Astrocyte of the spinal cord (primary cell): ENCODE measurements around the gene PHC2.

Experiments used
- DNase-seq: peaks from one replicate; pipeline ENCODE4 v3.0.0; 2011; ENCODE audit warnings: low read depth, low spot score
- H3K4me3 ChIP-seq: 2 replicates; pipeline ENCODE4 v1.5.1; 2011; ENCODE audit warnings: low read depth, mild to moderate bottlenecking, low read length, moderate library complexity
- in situ Hi-C: cut with HindIII; loops from 2 replicates; pipeline ENCODE4 v1.10.0; 2017; ENCODE audit warnings: low sequenced_read_pairs
- TF ChIP-seq, protein P1 (sequence below): IDR thresholded peaks from 2 replicates; pipeline ENCODE4 v1.5.1; 2012; ENCODE audit warnings: low read depth, mild to moderate bottlenecking, low read length, inconsistent platforms

PHC2 gene

DNA sequence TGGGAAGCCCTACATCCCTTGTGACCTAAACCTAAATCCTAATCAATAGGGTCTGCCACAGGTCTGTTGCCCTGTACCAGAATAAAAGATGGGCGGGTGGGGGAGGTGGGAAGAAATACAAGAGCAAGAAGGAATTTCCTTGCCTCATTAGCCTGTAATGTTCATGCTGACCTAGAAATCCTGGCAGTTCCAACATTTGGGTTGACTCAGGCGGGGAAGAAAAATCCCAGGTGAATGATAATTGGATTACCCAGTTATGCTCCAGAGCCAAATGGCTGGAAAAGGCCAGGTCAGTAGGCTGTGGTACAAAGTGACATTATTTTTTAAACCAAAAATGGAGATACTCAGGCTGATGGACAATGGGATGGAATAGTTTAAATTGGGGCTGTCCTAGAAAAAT, 82.7 kb downstream of the PHC2 start:
- DNase-seq, result peak; percentile 44
- peak overlapping the region; percentile 81 for H3K4me3 ChIP-seq
- in situ Hi-C loops, result no loop called here
- TF ChIP-seq, protein P1, sequence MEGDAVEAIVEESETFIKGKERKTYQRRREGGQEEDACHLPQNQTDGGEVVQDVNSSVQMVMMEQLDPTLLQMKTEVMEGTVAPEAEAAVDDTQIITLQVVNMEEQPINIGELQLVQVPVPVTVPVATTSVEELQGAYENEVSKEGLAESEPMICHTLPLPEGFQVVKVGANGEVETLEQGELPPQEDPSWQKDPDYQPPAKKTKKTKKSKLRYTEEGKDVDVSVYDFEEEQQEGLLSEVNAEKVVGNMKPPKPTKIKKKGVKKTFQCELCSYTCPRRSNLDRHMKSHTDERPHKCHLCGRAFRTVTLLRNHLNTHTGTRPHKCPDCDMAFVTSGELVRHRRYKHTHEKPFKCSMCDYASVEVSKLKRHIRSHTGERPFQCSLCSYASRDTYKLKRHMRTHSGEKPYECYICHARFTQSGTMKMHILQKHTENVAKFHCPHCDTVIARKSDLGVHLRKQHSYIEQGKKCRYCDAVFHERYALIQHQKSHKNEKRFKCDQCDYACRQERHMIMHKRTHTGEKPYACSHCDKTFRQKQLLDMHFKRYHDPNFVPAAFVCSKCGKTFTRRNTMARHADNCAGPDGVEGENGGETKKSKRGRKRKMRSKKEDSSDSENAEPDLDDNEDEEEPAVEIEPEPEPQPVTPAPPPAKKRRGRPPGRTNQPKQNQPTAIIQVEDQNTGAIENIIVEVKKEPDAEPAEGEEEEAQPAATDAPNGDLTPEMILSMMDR, result no peak

DNA sequence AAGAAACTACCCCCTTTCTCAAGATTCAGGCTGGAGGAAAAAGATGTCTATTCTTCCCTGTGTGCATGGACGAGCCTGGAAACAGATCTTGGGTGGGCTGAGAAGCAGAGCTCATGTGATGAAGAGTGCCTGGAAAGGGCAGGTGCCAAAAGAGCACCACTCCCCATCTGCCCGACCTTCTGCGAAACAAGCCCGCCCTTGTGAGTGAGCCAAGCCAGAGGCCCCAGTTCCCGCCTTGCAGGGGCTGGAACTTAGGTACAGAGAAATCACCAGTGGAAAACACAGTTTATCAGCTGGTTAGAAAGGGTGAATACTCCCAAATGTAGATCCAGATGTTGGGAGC, 83.3 kb downstream of the PHC2 start:
- TF ChIP-seq, protein P1, result no peak
- no peak for DNase-seq
- in situ Hi-C loops, result no loop called here
- H3K4me3 ChIP-seq, result peak overlapping the region; percentile 81

DNA sequence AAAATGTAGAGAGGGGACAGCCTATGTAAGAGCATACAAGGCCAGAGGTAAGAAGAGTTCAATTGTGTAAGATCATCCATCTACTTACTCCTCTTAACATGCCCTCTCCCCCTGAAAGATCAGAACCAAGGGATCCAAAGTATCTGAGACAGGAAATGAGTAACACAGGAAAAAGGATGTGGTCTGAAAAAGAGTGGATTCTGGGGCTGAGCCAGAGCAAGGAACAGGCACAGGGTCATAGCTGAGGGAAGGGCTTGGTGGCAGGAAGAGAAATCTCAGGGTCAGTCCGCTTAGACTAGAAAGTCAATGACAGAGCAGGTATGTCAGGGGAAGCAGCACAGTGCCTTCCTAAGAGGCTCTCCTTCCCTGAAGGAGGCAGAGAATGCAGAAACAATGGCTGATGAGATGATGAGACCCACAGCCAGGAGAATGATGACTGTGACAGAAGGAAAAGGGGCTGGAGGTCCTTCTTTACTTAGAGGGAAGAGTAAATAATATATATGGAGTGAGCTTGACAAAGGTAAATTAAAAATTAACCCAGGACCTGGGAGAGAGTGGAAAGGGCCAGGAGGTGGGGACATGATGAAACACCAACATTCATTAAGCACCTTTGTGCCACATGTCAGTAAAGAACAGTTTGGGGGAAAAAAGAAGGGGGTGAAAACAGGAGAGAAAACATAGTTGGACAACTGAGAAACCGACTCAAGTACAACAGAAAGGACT, 83.8 kb downstream of the PHC2 start:
- TF ChIP-seq, protein P1, result no peak
- H3K4me3 ChIP-seq, result peak overlapping the region; percentile 81
- in situ Hi-C loops, result no loop called here
- peak; percentile 91 for DNase-seq

DNA sequence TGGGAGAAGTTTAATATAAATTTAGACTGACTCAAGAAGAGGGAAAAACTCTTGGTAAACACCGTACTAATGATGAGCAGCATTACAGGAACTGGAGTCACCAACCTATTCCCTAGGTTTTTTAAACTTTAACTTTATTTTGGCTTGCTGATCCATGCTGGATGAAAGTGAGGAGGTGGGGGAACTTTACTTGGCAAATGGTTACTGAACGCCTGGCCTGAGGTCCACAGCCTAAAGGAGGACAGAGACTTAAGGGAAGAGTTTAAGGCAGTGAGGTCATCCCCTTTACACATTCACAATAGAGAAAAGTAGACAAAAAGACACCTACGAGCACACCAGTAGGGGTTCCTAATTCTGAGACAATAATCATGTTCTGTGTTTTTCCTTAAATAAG, 84.4 kb downstream of the PHC2 start:
- peak overlapping the region; percentile 81 for H3K4me3 ChIP-seq
- TF ChIP-seq, protein P1, result no peak
- no peak for DNase-seq

DNA sequence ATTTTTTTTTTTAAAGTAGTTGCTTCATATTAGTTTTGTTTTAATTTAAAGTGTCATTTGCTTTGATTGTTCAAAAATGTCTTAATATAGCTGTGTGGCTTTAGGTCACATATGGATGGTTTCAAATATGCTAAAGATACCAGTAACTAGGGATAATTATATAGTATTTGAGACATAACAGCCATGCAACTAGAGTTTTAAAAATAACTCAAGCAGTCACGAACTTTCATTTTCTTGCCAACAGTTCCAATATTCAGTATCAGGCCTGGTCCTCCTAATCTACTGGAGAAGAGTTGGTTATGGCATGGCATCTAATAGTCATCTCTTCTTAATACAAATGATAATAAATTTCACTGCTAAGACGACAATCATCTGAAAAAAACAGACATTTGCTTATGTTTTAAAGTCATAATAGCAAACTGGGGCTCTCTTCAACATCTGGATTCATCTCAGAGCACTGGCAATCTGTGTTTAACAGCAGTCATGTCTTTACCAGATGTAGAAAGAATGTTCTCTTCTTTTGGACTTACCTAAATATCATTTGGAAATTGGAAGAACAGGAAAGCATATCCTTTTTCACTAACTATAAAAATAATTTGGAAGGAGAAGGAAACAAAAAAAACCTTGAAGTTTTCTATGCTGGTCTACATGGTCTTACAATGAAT, 85.9 kb downstream of the PHC2 start:
- in situ Hi-C loops, result no loop called here
- no peak overlapping the region for H3K4me3 ChIP-seq
- DNase-seq, result no peak
- TF ChIP-seq, protein P1, result no peak

More for the DNA sequence above, 84.4 kb downstream of the PHC2 start:
- in situ Hi-C loops, result no loop called here

DNA sequence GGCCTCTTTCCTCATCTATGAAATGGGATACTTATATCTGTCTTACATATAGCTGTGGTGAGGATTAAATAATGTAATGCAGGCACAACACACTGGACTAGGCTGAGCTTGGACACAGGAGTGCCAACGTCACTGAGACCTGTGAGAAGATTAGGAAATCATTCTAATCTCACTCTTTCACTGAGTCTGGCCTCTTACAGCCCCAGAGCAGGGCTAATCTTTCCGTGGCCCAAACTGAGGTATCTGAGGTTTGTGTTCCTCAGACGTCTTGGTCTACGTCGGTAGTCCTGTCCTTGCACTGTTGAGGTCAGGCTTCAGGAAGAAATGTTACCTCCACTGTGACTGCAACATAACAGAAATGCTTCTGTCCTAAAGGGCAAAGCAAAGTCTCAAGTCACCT, 87.4 kb downstream of the PHC2 start:
- in situ Hi-C loops, result no loop called here
- no peak for DNase-seq
- no peak overlapping the region for H3K4me3 ChIP-seq
- TF ChIP-seq, protein P1, result no peak
